SK-N-SH treated with all-trans-retinoic acid at 6 μM for 48 hours (cell line): ENCODE measurements around the gene NHS.

Experiments used
- ATAC-seq: fragments of 200-7000 bp; cut with Tn5 transposase; 3 replicates; pipeline ENCODE4 v1.9.1; 2020; ENCODE audit warnings: mild to moderate bottlenecking, moderate library complexity
- ARNTL ChIP-seq: fragments of 450-650 bp; formaldehyde crosslinking; IDR thresholded peaks from 2 replicates; pipeline ENCODE4 v1.5.0; 2020; ENCODE audit warnings: low read depth, mild to moderate bottlenecking, moderate library complexity, borderline replicate concordance
- BACH2 ChIP-seq: fragments of 250-450 bp; sonication (Bioruptor Pico); IDR thresholded peaks from 2 replicates; pipeline ENCODE4 v1.9.0; 2021; ENCODE audit warnings: mild to moderate bottlenecking, borderline replicate concordance
- CSDC2 ChIP-seq: fragments of 250-450 bp; sonication (Bioruptor Pico); IDR thresholded peaks from 2 replicates; pipeline ENCODE4 v1.5.0; 2020; ENCODE audit warnings: mild to moderate bottlenecking, moderate library complexity
- ESRRG ChIP-seq: fragments of 250-450 bp; sonication (Bioruptor Pico); IDR thresholded peaks from 2 replicates; pipeline ENCODE4 v1.6.1; 2021; ENCODE audit warnings: mild to moderate bottlenecking
- ISL1 ChIP-seq: fragments of 250-450 bp; sonication (Bioruptor Pico); IDR thresholded peaks from 2 replicates; pipeline ENCODE4 v2.1.2; 2022; ENCODE audit warnings: mild to moderate bottlenecking, moderate library complexity
- OSR1 ChIP-seq: fragments of 250-450 bp; sonication (Bioruptor Pico); IDR thresholded peaks from 2 replicates; pipeline ENCODE4 v1.8.0; 2022; ENCODE audit warnings: moderate library complexity, mild to moderate bottlenecking, inconsistent platforms
- PPARA ChIP-seq: fragments of 250-450 bp; sonication (Bioruptor Pico); IDR thresholded peaks from 2 replicates; pipeline ENCODE4 v1.5.0; 2020; ENCODE audit warnings: mild to moderate bottlenecking, borderline replicate concordance
- RARB ChIP-seq: fragments of 250-450 bp; sonication (Bioruptor Pico); IDR thresholded peaks from 2 replicates; pipeline ENCODE4 v1.8.0; 2021; ENCODE audit warnings: mild to moderate bottlenecking, moderate library complexity
- TCF4 ChIP-seq: fragments of 250-450 bp; sonication (Bioruptor Pico); IDR thresholded peaks from 2 replicates; pipeline ENCODE4 v1.8.0; 2021; ENCODE audit warnings: mild to moderate bottlenecking, moderate library complexity, borderline replicate concordance
- TOX ChIP-seq: fragments of 250-450 bp; sonication (Bioruptor Pico); IDR thresholded peaks from 2 replicates; pipeline ENCODE4 v1.8.0; 2021; ENCODE audit warnings: mild to moderate bottlenecking, moderate library complexity, borderline replicate concordance
- ZFP30 ChIP-seq: fragments of 450-650 bp; formaldehyde crosslinking; IDR thresholded peaks from 2 replicates; pipeline ENCODE4 v1.5.0; 2022; ENCODE audit warnings: mild to moderate bottlenecking, moderate library complexity
- ZNF565 ChIP-seq: fragments of 450-650 bp; formaldehyde crosslinking; conservative IDR thresholded peaks from 2 replicates; pipeline ENCODE4 v1.5.0; 2020; ENCODE audit warnings: low read depth, mild to moderate bottlenecking, moderate library complexity
- ZNF70 ChIP-seq: fragments of 450-650 bp; formaldehyde crosslinking; IDR thresholded peaks from 2 replicates; pipeline ENCODE4 v1.5.0; 2020; ENCODE audit warnings: mild to moderate bottlenecking, moderate library complexity
- ZNF8 ChIP-seq: fragments of 450-650 bp; formaldehyde crosslinking; IDR thresholded peaks from 2 replicates; pipeline ENCODE4 v1.5.0; 2020; ENCODE audit warnings: mild to moderate bottlenecking, moderate library complexity
- TF ChIP-seq, protein P1 (sequence below): fragments of 250-450 bp; sonication (Bioruptor Pico); IDR thresholded peaks from 2 replicates; pipeline ENCODE4 v1.8.0; 2020; ENCODE audit warnings: mild to moderate bottlenecking, moderate library complexity, borderline replicate concordance
- TF ChIP-seq, protein P2 (sequence below): fragments of 250-450 bp; sonication (Bioruptor Pico); IDR thresholded peaks from 2 replicates; pipeline ENCODE4 v1.5.0; 2020; ENCODE audit warnings: mild to moderate bottlenecking, moderate library complexity
- TF ChIP-seq, protein P3 (sequence below): fragments of 250-450 bp; sonication (Bioruptor Pico); IDR thresholded peaks from 2 replicates; pipeline ENCODE4 v1.8.0; 2021; ENCODE audit warnings: low read depth, mild to moderate bottlenecking, moderate library complexity, borderline replicate concordance

The NHS gene

DNA sequence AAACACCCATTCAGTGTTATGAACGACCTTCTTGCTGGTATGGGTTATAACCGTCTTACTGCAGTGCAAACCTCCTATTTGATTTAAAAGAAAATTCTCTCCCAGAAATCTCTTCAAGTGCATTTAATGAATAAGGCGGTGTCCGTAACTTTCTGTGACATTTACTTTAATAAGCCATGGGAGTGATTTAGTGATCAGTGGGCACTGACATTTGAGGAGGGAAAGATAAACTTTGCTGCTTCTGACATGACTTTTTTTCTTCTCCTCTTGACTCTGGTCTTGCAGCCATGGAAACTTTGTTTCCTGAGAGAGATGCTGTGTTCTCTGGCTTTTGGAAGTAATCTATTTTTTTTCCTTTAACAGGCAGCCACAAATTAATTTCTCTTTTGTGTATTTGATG is 106.1 kb downstream of the NHS start:
- TF ChIP-seq BACH2 (CRISPR knock-in tag) (no peak), OSR1 (CRISPR knock-in tag) (no peak), CSDC2 (CRISPR knock-in tag) (no peak), ZFP30 (CRISPR knock-in tag) (no peak), TCF4 (CRISPR knock-in tag) (no peak), ZNF70 (CRISPR knock-in tag) (no peak)
- TF ChIP-seq, protein P1, sequence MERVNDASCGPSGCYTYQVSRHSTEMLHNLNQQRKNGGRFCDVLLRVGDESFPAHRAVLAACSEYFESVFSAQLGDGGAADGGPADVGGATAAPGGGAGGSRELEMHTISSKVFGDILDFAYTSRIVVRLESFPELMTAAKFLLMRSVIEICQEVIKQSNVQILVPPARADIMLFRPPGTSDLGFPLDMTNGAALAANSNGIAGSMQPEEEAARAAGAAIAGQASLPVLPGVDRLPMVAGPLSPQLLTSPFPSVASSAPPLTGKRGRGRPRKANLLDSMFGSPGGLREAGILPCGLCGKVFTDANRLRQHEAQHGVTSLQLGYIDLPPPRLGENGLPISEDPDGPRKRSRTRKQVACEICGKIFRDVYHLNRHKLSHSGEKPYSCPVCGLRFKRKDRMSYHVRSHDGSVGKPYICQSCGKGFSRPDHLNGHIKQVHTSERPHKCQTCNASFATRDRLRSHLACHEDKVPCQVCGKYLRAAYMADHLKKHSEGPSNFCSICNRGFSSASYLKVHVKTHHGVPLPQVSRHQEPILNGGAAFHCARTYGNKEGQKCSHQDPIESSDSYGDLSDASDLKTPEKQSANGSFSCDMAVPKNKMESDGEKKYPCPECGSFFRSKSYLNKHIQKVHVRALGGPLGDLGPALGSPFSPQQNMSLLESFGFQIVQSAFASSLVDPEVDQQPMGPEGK (CRISPR knock-in tag), result no peak
- ATAC-seq, result no peak

DNA sequence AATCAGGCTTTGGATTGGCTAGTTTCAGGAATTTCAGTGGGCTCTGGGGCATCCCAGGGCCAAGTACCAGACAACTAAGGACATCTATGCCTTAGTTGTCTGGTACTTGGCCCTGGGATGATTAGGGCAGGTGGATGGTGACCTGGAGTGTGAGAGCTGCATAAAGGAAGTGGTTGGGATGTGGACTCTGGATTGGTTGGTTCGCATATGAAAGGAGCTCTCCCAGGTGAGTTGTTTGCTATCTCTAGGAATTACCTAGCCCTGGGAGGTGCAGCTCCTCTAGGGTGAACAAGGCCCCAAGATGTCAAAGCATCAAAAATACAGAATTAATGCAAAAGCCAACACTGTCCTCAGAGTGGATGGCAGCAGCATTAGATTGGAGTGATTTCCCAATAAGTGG is 109.6 kb downstream of the NHS start:
- TF ChIP-seq, protein P2, sequence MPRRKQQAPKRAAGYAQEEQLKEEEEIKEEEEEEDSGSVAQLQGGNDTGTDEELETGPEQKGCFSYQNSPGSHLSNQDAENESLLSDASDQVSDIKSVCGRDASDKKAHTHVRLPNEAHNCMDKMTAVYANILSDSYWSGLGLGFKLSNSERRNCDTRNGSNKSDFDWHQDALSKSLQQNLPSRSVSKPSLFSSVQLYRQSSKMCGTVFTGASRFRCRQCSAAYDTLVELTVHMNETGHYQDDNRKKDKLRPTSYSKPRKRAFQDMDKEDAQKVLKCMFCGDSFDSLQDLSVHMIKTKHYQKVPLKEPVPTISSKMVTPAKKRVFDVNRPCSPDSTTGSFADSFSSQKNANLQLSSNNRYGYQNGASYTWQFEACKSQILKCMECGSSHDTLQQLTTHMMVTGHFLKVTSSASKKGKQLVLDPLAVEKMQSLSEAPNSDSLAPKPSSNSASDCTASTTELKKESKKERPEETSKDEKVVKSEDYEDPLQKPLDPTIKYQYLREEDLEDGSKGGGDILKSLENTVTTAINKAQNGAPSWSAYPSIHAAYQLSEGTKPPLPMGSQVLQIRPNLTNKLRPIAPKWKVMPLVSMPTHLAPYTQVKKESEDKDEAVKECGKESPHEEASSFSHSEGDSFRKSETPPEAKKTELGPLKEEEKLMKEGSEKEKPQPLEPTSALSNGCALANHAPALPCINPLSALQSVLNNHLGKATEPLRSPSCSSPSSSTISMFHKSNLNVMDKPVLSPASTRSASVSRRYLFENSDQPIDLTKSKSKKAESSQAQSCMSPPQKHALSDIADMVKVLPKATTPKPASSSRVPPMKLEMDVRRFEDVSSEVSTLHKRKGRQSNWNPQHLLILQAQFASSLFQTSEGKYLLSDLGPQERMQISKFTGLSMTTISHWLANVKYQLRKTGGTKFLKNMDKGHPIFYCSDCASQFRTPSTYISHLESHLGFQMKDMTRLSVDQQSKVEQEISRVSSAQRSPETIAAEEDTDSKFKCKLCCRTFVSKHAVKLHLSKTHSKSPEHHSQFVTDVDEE (CRISPR knock-in tag), result no peak
- no peak for TF ChIP-seq TOX
- TF ChIP-seq ZNF565, result no peak
- TF ChIP-seq ISL1 (CRISPR knock-in tag), result no peak
- TF ChIP-seq, protein P1 (CRISPR knock-in tag), result no peak
- no peak for TF ChIP-seq RARB (CRISPR knock-in tag)
- TF ChIP-seq ZFP30 (CRISPR knock-in tag), result no peak
- TF ChIP-seq BACH2 (CRISPR knock-in tag), result no peak
- TF ChIP-seq ZNF8 (CRISPR knock-in tag), result no peak
- no peak for TF ChIP-seq PPARA (CRISPR knock-in tag)
- TF ChIP-seq OSR1 (CRISPR knock-in tag), result no peak
- TF ChIP-seq CSDC2 (CRISPR knock-in tag), result no peak
- no peak for TF ChIP-seq ARNTL (CRISPR knock-in tag)
- TF ChIP-seq, protein P3, sequence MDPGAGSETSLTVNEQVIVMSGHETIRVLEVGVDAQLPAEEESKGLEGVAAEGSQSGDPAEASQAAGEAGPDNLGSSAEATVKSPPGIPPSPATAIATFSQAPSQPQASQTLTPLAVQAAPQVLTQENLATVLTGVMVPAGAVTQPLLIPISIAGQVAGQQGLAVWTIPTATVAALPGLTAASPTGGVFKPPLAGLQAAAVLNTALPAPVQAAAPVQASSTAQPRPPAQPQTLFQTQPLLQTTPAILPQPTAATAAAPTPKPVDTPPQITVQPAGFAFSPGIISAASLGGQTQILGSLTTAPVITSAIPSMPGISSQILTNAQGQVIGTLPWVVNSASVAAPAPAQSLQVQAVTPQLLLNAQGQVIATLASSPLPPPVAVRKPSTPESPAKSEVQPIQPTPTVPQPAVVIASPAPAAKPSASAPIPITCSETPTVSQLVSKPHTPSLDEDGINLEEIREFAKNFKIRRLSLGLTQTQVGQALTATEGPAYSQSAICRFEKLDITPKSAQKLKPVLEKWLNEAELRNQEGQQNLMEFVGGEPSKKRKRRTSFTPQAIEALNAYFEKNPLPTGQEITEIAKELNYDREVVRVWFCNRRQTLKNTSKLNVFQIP (CRISPR knock-in tag), result no peak
- TF ChIP-seq TCF4 (CRISPR knock-in tag), result no peak

DNA sequence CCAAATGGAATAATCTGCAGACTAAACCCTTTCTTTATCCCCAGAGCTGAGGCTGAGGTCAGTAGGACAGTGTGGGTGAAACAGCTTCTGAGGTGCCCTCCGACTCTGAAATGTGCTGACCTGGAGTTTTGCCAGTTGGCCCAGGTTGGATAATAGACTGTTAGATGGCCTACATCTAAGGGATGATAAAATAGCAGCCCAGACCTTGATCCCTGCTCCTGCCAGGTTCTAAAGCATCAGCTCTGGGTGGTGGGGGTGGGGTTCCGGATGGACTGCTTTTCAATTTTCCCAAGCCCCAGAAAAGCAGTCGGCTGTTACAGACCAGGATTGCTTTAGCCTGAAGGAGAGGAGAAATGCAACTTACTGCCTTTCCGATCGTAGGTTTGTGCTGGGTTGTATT is 110.4 kb downstream of the NHS start:
- ATAC-seq, result no peak
- TF ChIP-seq BACH2 (CRISPR knock-in tag), result no peak
- TF ChIP-seq TOX, result no peak
- TF ChIP-seq, protein P3 (CRISPR knock-in tag), result no peak
- TF ChIP-seq, protein P1 (CRISPR knock-in tag), result no peak
- no peak for TF ChIP-seq ESRRG (CRISPR knock-in tag)
- TF ChIP-seq, all 23 proteins: peak for 0

More for the DNA sequence above, 109.6 kb downstream of the NHS start:
- no peak for ATAC-seq
